GM12891 (cell line): ENCODE measurements around the gene HSPB6.

Experiments
- POLR2A ChIP-seq: IDR thresholded peaks from 2 replicates; pipeline ENCODE4 v1.6.1; 2011; ENCODE audit warnings: low read depth, low read length, control low read depth
- POLR2AphosphoS5 ChIP-seq: IDR thresholded peaks from 2 replicates; pipeline ENCODE4 v1.6.1; 2011; ENCODE audit warnings: low read depth, low read length, control low read depth
- POU2F2 ChIP-seq: IDR thresholded peaks from 2 replicates; pipeline ENCODE4 v1.6.1; 2011; ENCODE audit warnings: low read depth, mild to moderate bottlenecking, control low read depth, low read length, moderate library complexity

- TF ChIP-seq POLR2A (peak; percentile 75), POU2F2 (peak; percentile 59; the same call in 1 of the 2 replicates), POLR2AphosphoS5 (0 out of 2 replicates have a peak, but pooled peaks have one; percentile 36)
Measured at GRCh38 chr19:35740423-35741202, 16.2 kb downstream of the HSPB6 start.
